HepG2 (cell line): ENCODE results near the gene TTLL13. TPM values are rescaled to one million over a fixed set of nuclear protein-coding genes. Genes with fewer than 3 reads are reported as not detected.

ENCODE experiments used
- ATF7-NPFF ChIP-seq: sonication (generic); formaldehyde crosslinking; IDR thresholded peaks from 2 replicates; pipeline ENCODE4 v1.8.1; 2023; ENCODE audit warnings: mild to moderate bottlenecking, low read depth, missing genetic modification reagents, moderate library complexity
- CBX2 ChIP-seq, 2 experiments: fragments of 200-600 bp in 1 of 2; sonication (generic); formaldehyde crosslinking in 1 of 2; IDR thresholded peaks; 2 replicates each; pipeline versions ENCODE4 v1.7.0 to v1.8.1; 2018 to 2022; ENCODE audit warnings: low read depth in 2 of 2, low read length in 1 of 2, mild to moderate bottlenecking in 1 of 2, missing genetic modification reagents in 1 of 2
- FOXO4 ChIP-seq: sonication (generic); formaldehyde crosslinking; conservative IDR thresholded peaks from 2 replicates; pipeline ENCODE4 v1.8.1; 2023; ENCODE audit warnings: missing genetic modification reagents
- GABPA ChIP-seq, 2 experiments: IDR thresholded peaks; 2 replicates each; pipeline ENCODE4 v1.6.1; 2011 to 2016; ENCODE audit warnings: low read depth in 2 of 2, low read length in 1 of 2, missing biosample characterization in 1 of 2, missing genetic modification characterization in 1 of 2
- HNF4A ChIP-seq: sonication (generic); formaldehyde crosslinking; IDR thresholded peaks from 2 replicates; pipeline ENCODE4 v1.4.0; 2020; ENCODE audit warnings: missing genetic modification reagents
- NFIC ChIP-seq: IDR thresholded peaks from 2 replicates; pipeline ENCODE4 v1.6.1; 2012; ENCODE audit warnings: mild to moderate bottlenecking, low read length, inconsistent platforms
- ZBED4 ChIP-seq: sonication (generic); formaldehyde crosslinking; IDR thresholded peaks from 2 replicates; pipeline ENCODE4 v1.4.0; 2020; ENCODE audit warnings: missing genetic modification reagents, borderline replicate concordance
- ZFP36L1 ChIP-seq: sonication (generic); formaldehyde crosslinking; IDR thresholded peaks from 2 replicates; pipeline ENCODE4 v1.8.0; 2022; ENCODE audit warnings: mild to moderate bottlenecking, missing genetic modification reagents, moderate library complexity
- ZFP90 ChIP-seq: sonication (generic); formaldehyde crosslinking; IDR thresholded peaks from 2 replicates; pipeline ENCODE4 v1.8.0; 2022; ENCODE audit warnings: missing genetic modification reagents, mild to moderate bottlenecking, inconsistent platforms, borderline replicate concordance
- ZNF142 ChIP-seq: sonication (generic); formaldehyde crosslinking; IDR thresholded peaks from 2 replicates; pipeline ENCODE4 v1.4.0; 2020; ENCODE audit warnings: missing genetic modification reagents
- ZNF563 ChIP-seq: sonication (generic); formaldehyde crosslinking; IDR thresholded peaks from 2 replicates; pipeline ENCODE4 v1.8.0; 2022; ENCODE audit warnings: mild to moderate bottlenecking, moderate library complexity, missing genetic modification reagents
- ZNF569 ChIP-seq: sonication (generic); formaldehyde crosslinking; IDR thresholded peaks from 2 replicates; pipeline ENCODE4 v1.5.0; 2020; ENCODE audit warnings: mild to moderate bottlenecking, missing genetic modification reagents, moderate library complexity, borderline replicate concordance
- polyA plus RNA-seq, 8 experiments: library from polyadenylated mRNA; depleted of rRNA in 3 of 8; stranded (reverse) in 7 of 8; unstranded in 1 of 8; fragments of >200 nt; fragmentation: Illumina TruSeq in 4 of 8; extraction: Trizol in 4 of 8; gene quantifications; 2 replicates each; pipeline versions ENCODE4 v1.2.1 to v1.2.3, GENCODE V29; 2011 to 2016; ENCODE audit warnings: low read depth in 4 of 8, missing spikeins in 1 of 8, mixed read lengths in 1 of 8; ENCODE audit not compliant: insufficient read depth in 1 of 8
- total RNA-seq, 5 experiments: library from RNA; depleted of rRNA; stranded (reverse); fragments of >200 nt; fragmentation: Illumina TruSeq; extraction: Trizol; gene quantifications; 2 replicates each; pipeline ENCODE4 v1.2.3, GENCODE V29; 2016; ENCODE audit warnings: low read depth in 1 of 5
- TF ChIP-seq, protein P1 (sequence below): IDR thresholded peaks from 2 replicates; pipeline ENCODE4 v1.6.1; 2016; ENCODE audit warnings: missing biosample characterization, missing genetic modification reagents, low read depth
- TF ChIP-seq, protein P2 (sequence below): sonication (generic); formaldehyde crosslinking; IDR thresholded peaks from 2 replicates; pipeline ENCODE4 v1.8.0; 2022; ENCODE audit warnings: low read depth, missing genetic modification reagents

Gene TTLL13
- total and polyA plus RNA-seq, 2 of the 13 experiments (the other 11 are each of a cell fraction or from before 2014, with no cell fraction given) = 0.07 to 0.29 TPM

- TF ChIP-seq ZBED4 (CRISPR knock-in tag) (no peak), CBX2 (IDR thresholded peaks at IDR 0.05; ENCODE audit: low read depth, low read length) (no peak), CBX2 (CRISPR knock-in tag; IDR thresholded peaks at IDR 0.05; ENCODE audit: low read depth) (no peak), ZNF569 (CRISPR knock-in tag) (no peak), GABPA (IDR thresholded peaks at IDR 0.05; ENCODE audit: low read depth, low read length) (no peak; the same call in 1 of the 2 replicates), GABPA (CRISPR knock-in tag; IDR thresholded peaks at IDR 0.05; ENCODE audit: low read depth) (peak; percentile 56), NFIC (no peak), HNF4A (CRISPR knock-in tag) (peak; percentile 73), ZNF563 (CRISPR knock-in tag) (no peak), FOXO4 (no peak), ZFP36L1 (CRISPR knock-in tag) (no peak), ZFP90 (CRISPR knock-in tag) (0 out of 2 replicates have a peak, but pooled peaks have one; percentile 24), ZNF142 (CRISPR knock-in tag) (0 out of 2 replicates have a peak, but pooled peaks have one; percentile 20), ATF7-NPFF (CRISPR knock-in tag) (no peak)
- TF ChIP-seq, protein P1, sequence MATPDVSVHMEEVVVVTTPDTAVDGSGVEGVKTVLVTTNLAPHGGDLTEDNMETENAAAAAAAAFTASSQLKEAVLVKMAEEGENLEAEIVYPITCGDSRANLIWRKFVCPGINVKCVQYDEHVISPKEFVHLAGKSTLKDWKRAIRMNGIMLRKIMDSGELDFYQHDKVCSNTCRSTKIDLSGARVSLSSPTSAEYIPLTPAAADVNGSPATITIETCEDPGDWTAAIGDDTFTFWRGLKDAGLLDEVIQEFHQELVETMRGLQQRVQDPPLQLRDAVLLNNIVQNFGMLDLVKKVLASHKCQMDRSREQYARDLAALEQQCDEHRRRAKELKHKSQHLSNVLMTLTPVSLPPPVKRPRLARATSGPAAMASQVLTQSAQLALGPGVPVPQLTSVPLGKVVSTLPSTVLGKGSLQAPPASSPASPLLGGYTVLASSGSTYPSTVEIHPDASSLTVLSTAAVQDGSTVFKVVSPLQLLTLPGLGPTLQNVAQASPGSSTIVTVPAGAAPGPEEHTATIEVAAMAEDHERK (CRISPR knock-in tag) = no peak
- TF ChIP-seq, protein P2, sequence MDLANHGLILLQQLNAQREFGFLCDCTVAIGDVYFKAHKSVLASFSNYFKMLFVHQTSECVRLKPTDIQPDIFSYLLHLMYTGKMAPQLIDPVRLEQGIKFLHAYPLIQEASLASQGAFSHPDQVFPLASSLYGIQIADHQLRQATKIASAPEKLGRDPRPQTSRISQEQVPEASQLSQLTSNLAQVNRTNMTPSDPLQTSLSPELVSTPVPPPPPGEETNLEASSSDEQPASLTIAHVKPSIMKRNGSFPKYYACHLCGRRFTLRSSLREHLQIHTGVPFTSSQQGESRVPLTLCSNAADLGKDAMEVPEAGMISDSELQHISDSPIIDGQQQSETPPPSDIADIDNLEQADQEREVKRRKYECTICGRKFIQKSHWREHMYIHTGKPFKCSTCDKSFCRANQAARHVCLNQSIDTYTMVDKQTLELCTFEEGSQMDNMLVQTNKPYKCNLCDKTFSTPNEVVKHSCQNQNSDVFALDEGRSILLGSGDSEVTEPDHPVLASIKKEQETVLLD (CRISPR knock-in tag) = no peak
These were observed 15.3 kb downstream of the TTLL13 start (continued) for GRCh38 chr15:90264671-90265070.
